Adipocyte (in vitro differentiated cells): ENCODE measurements around the gene TMCO6.
"Not testable (repeated sequence)": the region's sequence is repeated elsewhere in the genome, so short reads cannot be mapped to it uniquely, and the experiment has no call there.

ENCODE experiments used
- DNase-seq: peaks from one replicate; pipeline ENCODE4 v3.0.0-alpha.2; 2015; ENCODE audit warnings: low read depth
- H3K27me3 ChIP-seq: replicated peaks from 2 replicates; pipeline ENCODE4 v1.7.0; 2013; ENCODE audit warnings: mild to moderate bottlenecking, low read length, moderate library complexity; ENCODE audit not compliant: control insufficient read depth, insufficient read depth
- H3K36me3 ChIP-seq: 2 replicates; pipeline ENCODE4 v1.7.0; 2013; ENCODE audit warnings: low read length, mild to moderate bottlenecking, moderate library complexity; ENCODE audit not compliant: control insufficient read depth, insufficient read depth, severe bottlenecking
- H3K4me1 ChIP-seq: 2 replicates; pipeline ENCODE4 v1.7.0; 2013; ENCODE audit warnings: mild to moderate bottlenecking, low read length, moderate library complexity; ENCODE audit not compliant: control insufficient read depth, insufficient read depth
- H3K4me3 ChIP-seq: 2 replicates; pipeline ENCODE4 v1.7.0; 2013; ENCODE audit warnings: mild to moderate bottlenecking, low read length, moderate library complexity
- H3K9ac ChIP-seq: 2 replicates; pipeline ENCODE4 v1.7.0; 2013; ENCODE audit warnings: mild to moderate bottlenecking, low read length, moderate library complexity
- H3K9me3 ChIP-seq: 2 replicates; pipeline ENCODE4 v1.7.0; 2013; ENCODE audit warnings: mild to moderate bottlenecking, low read length, moderate library complexity; ENCODE audit not compliant: control insufficient read depth

TMCO6 gene

DNA sequence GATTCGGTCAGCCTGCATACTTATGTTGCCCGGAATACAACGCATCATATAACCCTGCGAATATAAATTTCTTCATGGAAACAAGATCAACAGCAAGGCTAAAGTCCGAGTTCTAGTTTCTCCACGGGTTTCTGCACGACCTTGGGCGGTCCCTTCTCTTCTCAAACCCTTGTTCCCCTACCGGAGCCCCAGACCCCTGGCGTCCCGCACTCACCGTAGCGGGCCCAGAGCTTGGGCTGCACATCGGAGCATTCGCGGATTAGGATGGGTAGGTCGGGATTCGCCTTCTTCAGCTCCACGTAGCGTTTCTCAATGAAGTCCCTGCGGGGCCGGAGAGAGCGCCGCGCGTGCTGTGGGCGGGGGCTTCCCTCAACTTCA lies 7.8 kb downstream of the TMCO6 start:
- Histone ChIP-seq H3K27me3 (no peaks in the 10 kb centered on the region), H3K4me1 (peaks cover 24% of the 10 kb centered on the region), H3K9me3 (no peaks in the 10 kb centered on the region), H3K36me3 (peaks cover 52% of the 10 kb centered on the region), H3K9ac (peak overlapping the region; percentile 92), H3K4me3 (peak overlapping the region; percentile 89)
- no peak for DNase-seq

DNA sequence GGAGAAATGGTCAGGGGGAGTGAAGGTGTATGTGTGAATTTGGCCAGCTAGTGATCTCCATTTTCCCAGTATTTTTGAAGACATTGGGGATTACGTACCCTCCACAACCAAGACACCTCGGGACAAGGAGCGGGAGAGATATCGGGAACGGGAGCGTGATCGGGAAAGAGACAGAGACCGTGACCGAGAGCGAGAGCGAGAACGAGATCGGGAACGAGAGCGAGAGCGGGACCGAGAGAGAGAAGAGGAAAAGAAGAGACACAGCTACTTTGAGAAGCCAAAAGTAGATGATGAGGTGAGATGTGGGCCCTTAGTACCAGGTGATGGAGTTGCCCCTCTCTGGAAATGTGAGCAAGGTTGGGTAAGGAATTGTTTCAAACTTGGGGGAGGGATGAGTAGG lies 19.6 kb downstream of the TMCO6 start:
- H3K9me3 ChIP-seq: no peaks in the 10 kb centered on the region
- H3K4me3 ChIP-seq: no peak overlapping the region
- H3K27me3 ChIP-seq: no peaks in the 10 kb centered on the region
- no peak for DNase-seq
- H3K36me3 ChIP-seq: peaks cover 87% of the 10 kb centered on the region
- no peak overlapping the region for H3K9ac ChIP-seq
- H3K4me1 ChIP-seq: no peaks in the 10 kb centered on the region

DNA sequence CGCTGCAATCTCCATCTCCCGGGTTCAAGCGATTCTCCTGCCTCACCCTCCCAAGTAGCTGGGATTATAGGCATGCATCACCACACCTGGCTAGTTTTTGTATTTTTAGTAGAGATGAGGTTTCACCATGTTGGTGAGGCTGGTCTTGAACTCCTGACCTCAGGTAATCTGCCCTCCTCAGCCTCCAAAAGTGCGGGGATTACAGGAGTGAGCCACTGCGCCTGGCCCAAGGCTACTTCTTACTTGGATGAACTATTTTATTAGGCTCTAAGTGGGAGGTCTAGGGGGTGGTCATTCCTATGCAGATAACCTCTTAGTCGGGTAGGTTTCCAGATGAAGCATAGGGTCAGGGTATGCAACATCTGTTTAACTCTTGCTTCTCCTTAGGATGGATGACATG lies 21.1 kb downstream of the TMCO6 start:
- H3K36me3 ChIP-seq: peaks cover 72% of the 10 kb centered on the region
- not testable (repeated sequence) for H3K4me3 ChIP-seq, DNase-seq, H3K9ac ChIP-seq, H3K27me3 ChIP-seq, H3K4me1 ChIP-seq, H3K9me3 ChIP-seq

DNA sequence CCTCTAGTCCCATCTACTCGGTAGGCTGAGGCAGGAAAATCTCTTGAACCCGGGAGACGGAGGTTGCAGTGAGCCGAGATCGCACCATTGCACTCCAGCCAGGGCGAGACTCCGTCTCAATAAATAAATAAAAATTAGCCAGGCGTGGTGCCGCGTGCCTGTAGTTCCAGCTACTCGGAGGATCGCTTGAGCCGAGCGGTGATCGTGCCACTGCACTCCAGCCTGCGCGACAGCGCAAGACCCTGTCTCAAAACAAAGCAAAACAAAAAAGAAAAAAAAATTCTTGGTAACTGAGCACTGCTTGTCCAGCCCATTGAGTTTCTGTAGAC lies 24.7 kb downstream of the TMCO6 start:
- peaks cover 60% of the 10 kb centered on the region for H3K36me3 ChIP-seq
- no peaks in the 10 kb centered on the region for H3K9me3 ChIP-seq
- no peak for DNase-seq
- peak overlapping the region; percentile 92 for H3K4me3 ChIP-seq
- peak overlapping the region; percentile 93 for H3K9ac ChIP-seq
- H3K27me3 ChIP-seq: no peaks in the 10 kb centered on the region
- H3K4me1 ChIP-seq: peaks cover 10% of the 10 kb centered on the region

DNA sequence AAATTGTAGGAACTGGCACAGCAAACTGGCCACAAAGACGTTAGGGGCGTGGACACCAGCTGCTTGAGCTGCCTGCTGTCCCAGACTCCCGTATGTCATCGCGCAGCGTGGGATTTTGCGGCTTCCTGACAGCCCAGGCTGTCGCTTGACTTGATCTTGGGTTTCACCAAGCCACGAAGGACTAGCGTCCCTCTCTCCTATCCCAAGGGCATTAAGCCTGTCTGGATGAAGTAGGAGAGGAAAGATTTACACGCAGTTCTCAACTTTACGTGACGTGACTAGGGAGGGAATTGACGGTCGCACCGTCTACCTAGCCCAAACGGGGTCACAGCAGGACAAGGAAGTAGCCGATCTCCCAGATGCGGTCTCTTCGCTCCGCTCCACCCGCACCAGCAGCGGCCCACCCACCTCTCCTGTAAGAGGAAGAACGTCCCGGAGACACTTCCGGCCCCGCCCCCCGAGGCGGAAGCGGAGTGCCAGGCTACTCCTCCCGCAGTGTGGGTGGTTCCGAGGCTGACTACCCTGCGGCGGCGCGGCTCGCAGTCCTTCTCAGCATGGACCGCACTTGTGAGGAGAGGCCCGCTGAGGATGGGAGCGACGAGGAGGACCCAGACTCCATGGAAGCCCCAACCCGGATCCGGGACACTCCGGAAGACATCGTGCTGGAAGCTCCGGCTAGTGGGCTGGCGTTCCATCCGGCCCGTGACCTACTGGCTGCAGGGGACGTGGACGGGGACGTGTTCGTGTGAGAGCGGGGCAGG lies 25.3 kb downstream of the TMCO6 start, which contains the start of gene WDR55:
Gene WDR55 (plus strand): TSS at position 546 of the 761 bp plus-strand sequence. CDS start 9 bp downstream, at position 555.
- H3K4me1 ChIP-seq: peaks cover 10% of the 10 kb centered on the region
- peak; percentile 98 for DNase-seq
- no peaks in the 10 kb centered on the region for H3K27me3 ChIP-seq
- H3K4me3 ChIP-seq: peak within 1 kb of the TSS; percentile 92
- H3K36me3 ChIP-seq: peaks cover 60% of the 10 kb centered on the region
- peak within 1 kb of the TSS; percentile 93 for H3K9ac ChIP-seq
- H3K9me3 ChIP-seq: no peaks in the 10 kb centered on the region

DNA sequence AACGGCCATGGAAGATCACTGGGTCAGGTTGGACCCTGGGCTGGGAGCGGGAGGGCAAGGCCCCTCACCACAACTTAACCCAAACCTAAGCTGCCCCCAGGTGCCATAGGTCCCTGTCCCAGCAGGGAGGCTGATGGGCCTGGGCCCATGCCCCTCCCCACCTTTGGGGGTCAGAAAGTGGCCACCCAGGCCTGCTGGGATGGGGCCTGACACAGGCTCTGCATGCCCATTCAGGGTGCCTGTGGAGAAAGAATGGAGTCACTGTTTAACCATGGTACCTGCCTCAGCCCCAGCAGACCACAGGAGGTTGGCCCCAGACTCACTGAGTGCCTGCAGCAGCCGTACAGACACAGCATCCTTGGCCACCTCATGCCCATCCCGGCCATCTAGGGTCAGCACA lies 31.8 kb downstream of the TMCO6 start:
- H3K4me3 ChIP-seq, H3K4me1 ChIP-seq, H3K9me3 ChIP-seq, DNase-seq, H3K9ac ChIP-seq, H3K27me3 ChIP-seq: not testable (repeated sequence)
- H3K36me3 ChIP-seq: peaks cover 67% of the 10 kb centered on the region

DNA sequence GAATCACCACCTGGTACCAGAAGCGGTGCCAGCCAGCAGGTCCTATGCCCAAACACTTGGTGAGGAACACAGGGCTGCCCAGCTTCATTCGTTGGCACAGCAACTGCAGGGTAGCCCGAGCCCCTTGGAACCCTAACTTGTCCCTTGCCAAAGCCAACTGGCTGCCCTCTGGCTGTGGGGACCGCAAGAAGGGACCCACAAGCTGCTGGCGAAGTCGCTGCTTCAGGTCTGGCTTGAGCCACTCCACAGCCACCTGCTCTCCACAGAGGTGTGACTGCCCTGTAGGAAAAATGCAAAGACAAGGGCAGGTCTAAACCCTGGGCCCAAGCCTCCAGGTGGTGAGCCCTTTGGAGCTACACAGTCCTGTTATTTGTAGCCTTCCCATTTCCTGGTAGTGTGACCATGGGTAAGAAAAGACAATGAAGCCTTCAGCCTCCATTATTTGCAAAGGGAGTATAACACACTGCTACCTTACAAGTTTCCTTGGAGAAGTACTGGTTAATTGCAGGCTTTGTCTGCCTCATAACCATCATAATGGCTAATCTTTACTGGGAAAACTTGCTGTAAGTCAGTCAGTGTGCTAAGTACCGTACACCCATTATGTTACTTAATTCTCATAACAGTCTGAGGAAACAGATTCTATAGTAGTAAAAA lies 32.3 kb downstream of the TMCO6 start:
- Histone ChIP-seq H3K4me1 (peaks cover 1% of the 10 kb centered on the region), H3K27me3 (no peaks in the 10 kb centered on the region), H3K36me3 (peaks cover 73% of the 10 kb centered on the region), H3K9me3 (no peaks in the 10 kb centered on the region), H3K4me3 (no peak overlapping the region), H3K9ac (no peak overlapping the region)
- no peak for DNase-seq

DNA sequence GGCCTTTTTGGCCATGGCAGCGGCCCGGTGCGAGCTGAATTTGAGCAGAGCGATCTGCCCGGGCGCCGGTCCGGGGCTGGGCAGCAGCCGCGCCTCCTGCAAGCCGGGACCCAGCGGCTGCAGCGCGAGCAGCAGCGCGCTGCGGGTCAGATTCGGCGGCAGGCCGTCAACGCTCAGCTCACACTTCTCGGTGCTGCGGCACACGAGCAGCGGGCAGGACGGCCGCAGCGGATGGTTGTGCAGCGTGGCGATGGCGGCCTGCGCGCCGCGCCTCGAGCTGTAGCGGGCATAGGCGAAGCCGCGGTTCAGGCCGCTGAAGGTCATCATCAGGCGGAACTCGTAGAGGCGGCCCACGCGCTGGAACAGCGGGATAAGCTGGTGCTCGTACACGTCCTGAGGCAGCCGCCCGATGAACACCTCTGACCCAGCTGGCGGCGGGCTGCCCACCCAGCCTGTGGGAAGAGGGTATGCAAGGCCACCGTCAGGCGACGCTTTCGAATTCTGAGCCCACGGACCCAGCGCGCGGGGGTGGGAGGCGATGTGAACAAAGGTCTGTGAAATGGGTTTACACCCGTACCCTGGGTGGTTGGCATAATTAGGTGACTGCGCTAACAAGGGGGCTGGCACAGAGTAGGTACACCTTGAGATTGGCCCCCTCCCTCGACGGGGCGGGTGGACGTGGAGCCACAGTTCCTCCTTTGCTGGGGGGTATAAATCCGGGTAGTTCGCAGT lies 33.4 kb downstream of the TMCO6 start:
- DNase-seq: peak; percentile 37
- Histone ChIP-seq H3K36me3 (peaks cover 77% of the 10 kb centered on the region), H3K9ac (no peak overlapping the region), H3K27me3 (no peaks in the 10 kb centered on the region), H3K9me3 (no peaks in the 10 kb centered on the region), H3K4me3 (peak overlapping the region; percentile 31), H3K4me1 (no peaks in the 10 kb centered on the region)

DNA sequence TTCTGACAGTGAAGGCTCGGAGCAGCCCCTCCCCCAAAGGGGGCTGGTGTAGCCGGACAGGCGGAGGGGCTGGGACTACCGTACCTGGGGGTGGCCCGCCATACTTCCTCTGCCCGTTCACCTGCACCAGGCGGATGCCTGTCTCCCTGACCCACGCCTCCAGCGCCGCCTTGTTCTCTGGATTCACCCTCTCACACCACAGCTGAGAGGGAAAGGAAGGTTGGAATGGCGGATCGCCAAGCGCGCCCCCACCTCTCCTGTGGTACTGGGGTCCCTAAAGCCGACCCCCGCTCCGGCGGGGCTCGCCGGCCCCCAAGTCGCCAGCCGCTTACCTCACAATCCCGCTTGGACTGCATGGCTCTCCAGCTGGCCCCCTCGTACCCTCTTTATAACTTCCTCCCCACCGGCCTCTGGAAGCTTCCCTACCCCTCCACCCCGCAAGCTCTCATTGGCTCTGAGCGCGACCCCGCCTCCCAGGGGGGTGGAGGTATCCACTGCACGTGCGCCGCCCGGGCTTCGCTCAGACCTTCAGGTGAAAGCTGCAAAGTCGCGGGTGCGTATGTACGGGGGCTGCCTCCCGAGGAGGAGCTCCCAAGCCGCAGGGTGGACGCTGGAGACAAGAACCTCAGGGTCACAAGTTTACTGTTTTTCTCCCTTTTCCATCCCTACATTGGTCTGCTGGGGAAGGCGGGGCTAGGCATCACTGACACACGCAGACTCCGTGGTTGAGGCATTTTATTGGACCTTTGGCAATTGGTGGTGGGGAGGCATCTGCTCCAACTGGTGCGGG lies 34.1 kb downstream of the TMCO6 start, which contains the start of gene DND1:
Gene DND1 (minus strand): TSS at position 390 of the 790 bp plus-strand sequence. CDS start 34 bp downstream, at position 356.
- DNase-seq: no peak
- Histone ChIP-seq H3K27me3 (no peaks in the 10 kb centered on the region), H3K4me1 (no peaks in the 10 kb centered on the region), H3K36me3 (peaks cover 77% of the 10 kb centered on the region), H3K9me3 (no peaks in the 10 kb centered on the region), H3K4me3 (peak within 1 kb of the TSS; percentile 31), H3K9ac (no peak within 1 kb of the TSS)

DNA sequence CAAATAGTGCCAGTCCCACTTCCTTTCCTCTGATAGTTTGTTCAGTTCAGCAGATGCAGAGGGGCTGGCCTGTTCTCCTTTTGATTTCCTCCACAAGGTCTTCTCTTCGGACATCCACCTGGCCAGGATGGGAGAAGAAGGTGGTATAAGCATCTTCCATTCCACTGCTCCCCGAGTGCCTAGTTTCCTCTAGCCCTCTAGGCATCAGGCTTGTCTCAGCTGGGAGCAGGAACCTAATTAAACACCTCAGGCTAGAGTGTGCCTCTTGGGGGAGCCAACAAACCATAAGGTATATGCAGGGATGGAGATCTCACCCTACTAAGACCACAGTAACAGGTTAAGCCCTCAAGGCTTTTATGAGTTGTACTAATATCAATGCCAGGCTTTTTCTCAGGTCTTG lies 35.0 kb downstream of the TMCO6 start:
- no peak overlapping the region for H3K9ac ChIP-seq
- DNase-seq: no peak
- peaks cover 74% of the 10 kb centered on the region for H3K36me3 ChIP-seq
- H3K4me3 ChIP-seq: no peak overlapping the region
- no peaks in the 10 kb centered on the region for H3K27me3 ChIP-seq
- H3K4me1 ChIP-seq: no peaks in the 10 kb centered on the region
- no peaks in the 10 kb centered on the region for H3K9me3 ChIP-seq

DNA sequence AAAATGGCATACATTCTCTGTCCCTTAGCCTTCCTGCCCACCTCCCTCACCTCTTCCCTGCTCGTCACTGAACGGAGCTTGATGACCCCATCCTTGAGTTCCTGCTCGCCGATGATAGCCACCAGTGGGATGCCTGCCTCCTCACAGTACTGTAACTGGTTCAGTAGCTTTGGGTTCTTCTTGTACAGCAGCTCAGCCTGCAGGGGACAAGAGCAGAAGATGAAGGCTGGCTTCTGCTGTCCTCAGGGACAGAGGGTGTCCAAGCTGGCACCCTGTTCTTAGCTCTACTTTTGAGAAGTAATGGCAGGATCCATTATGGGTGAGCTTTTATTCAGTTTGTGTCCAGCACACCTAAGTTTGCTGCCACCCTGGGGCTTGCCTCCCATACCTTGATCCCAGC lies 35.4 kb downstream of the TMCO6 start:
- DNase-seq: no peak
- no peak overlapping the region for H3K4me3 ChIP-seq
- H3K27me3 ChIP-seq: no peaks in the 10 kb centered on the region
- H3K9ac ChIP-seq: no peak overlapping the region
- no peaks in the 10 kb centered on the region for H3K4me1 ChIP-seq
- no peaks in the 10 kb centered on the region for H3K9me3 ChIP-seq
- peaks cover 74% of the 10 kb centered on the region for H3K36me3 ChIP-seq
